GM21576 (cell line): ENCODE data around the gene FAU.
"Not testable (repeated sequence)": the region's sequence is repeated elsewhere in the genome, so short reads cannot be mapped to it uniquely, and the experiment has no call there.

Source experiments
- ATAC-seq: cut with Tn5 transposase; IDR thresholded peaks from one replicate; pipeline ENCODE4 v1.9.1; 2021; ENCODE audit warnings: mild to moderate bottlenecking, moderate library complexity; ENCODE audit not compliant: unreplicated experiment

FAU gene

DNA sequence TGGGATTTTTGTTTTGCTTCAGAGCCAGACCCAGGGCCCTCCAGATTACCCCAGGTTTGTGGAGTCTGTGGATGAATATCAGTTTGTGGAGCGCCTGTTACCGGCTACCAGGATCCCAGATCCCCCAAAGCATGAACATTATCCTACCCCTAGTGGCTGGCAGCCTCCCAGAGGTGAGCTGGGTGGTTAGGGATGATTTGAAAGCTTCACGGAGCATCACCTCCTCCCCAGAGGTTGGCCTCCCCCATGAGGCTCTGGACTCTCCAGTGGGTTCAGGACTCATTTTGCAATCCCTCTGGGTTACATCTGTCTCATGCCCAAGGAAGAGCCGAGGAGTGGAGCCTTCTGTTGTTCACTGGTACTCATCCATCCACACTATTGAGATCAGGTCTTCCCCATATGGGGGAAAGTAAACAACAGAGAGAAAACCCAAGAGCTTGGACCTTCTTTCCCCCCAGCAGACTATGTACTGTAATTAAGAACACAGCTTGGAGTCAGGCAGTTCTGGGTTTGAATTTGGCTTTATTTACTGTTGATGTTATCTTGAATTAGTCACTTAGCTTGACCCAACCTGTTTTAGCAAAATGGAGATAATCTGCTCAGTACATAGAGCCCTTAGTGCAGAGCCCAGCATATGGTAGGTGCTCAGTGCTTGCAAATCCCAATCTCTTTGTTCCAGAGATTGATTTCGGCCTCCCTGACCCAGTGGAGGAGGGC is 2.7 kb upstream of the FAU start:
- no peak for ATAC-seq

DNA sequence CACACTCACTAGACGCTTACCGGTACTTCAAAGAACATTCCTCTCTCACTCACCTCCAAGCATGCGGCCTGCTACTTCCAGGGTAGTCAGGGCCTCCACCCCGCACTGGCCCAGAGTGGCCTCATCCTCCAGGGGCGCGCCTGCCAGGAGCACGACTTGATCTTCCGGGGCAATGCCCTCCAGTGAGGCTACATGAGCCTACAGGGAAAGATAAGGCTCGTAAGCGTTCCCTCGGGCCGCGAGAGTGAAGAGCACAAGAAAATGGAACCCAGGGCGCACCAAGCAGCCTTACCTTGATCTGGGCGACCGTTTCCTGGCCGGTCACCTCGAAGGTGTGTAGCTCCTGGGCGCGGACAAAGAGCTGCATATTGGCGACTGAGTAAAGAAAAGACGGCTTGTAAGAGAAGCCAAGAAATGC is 478 bp downstream of the FAU start:
- no peak for ATAC-seq

DNA sequence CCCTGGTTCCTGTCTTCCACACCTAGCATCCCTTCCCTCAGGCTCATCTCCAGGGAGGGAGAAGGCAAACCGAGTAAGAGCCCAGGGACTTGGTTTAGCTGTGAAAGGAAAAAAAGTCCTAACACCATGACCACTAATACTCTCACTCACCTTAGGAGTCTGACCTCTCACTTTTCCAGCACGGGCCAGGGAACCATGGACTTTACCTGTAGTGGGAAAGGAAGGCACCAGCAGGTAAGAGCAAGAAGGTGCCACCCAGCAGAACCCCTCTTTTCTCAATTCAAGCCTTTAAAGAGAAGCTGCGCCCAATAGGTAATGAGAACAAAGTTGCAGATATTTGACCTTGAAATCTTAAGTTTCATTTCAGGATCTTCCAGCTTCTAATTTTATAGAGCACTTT is 1.1 kb downstream of the FAU start:
- no peak for ATAC-seq

DNA sequence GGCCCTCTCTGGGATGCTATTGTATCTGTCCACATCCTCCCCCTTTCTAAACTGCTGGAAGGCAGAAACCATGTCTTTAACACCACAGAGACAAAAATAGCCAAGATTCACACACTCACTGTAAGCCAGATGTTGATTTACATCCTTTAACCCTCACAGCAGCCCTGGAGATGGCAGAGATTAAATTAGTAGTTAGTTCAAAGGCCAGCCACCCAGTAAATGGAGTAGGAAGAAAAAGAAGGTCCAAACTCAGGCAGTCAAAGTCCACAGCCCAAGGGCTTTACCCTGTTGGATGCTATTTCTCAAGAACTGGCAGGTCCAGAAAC is 2.3 kb downstream of the FAU start:
- ATAC-seq = no peak

DNA sequence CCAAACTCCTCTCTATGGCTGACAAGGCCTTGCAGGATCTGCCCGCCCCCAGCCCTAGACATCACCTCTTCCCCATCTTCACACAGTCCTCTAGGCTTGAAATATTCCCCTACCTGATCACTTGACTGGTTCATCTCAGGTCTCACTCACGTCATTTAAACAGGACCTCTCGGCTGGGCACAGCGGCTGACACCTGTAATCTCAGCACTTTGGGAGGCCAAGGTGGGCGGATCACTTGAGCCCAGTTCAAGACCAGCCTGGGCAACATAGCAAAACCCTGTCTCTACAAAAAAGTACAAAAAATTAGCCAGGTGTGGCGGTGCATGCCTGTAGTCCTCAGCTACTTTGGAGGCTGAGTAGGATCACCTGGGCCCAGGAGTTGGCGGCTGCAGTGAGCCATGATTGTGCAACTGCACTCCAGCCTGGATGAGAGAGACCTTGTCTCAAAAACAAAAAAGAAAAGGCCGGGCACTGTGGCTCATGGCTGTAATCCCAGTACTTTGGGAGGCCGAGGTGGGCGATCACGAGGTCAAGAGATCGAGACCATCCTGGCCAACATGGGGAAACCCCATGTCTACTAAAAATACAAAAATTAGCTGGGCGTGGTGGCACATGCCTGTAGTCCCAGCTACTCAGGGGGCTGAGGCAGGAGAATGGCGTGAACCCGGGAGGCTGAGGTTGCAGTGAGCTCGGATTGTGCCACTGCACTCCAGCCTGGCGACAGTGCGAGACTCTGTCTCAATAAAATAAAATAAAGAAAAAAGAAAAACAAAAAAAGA is 2.9 kb downstream of the FAU start:
- not testable (repeated sequence) for ATAC-seq

DNA sequence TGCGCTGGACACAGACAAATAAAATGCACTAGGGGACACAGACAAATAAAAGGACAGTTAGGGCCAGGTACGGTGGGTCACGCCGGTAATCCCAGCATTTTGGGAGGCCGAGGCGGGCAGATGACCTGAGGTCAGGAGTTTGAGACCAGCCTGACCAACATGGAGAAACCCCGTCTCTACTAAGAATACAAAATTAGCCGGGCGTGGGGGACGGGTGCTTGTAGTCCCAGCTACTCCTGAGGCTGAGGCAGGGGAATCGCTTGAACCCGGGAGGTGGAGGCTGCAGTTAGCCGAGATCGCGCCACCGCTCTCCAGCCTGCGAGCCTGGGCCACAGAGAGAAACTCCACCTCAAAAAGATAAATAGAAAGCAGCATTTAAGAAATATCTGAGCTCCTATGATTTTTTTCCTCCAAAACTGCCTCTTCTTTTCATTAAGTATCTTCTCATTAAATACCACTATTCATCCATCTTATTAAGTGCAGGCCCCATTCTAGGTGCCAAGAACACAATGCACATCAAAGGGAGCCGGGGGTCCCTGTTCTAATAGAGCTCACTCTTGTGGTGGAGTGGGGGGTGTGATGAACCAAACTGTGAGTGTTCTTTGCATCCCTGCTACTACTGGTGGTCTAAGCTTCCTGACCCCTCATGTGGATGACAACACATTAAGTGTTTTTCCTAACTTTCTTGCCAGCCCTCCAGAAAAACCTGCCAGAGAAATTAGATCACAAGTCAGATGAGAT is 3.7 kb downstream of the FAU start:
- ATAC-seq = no peak

DNA sequence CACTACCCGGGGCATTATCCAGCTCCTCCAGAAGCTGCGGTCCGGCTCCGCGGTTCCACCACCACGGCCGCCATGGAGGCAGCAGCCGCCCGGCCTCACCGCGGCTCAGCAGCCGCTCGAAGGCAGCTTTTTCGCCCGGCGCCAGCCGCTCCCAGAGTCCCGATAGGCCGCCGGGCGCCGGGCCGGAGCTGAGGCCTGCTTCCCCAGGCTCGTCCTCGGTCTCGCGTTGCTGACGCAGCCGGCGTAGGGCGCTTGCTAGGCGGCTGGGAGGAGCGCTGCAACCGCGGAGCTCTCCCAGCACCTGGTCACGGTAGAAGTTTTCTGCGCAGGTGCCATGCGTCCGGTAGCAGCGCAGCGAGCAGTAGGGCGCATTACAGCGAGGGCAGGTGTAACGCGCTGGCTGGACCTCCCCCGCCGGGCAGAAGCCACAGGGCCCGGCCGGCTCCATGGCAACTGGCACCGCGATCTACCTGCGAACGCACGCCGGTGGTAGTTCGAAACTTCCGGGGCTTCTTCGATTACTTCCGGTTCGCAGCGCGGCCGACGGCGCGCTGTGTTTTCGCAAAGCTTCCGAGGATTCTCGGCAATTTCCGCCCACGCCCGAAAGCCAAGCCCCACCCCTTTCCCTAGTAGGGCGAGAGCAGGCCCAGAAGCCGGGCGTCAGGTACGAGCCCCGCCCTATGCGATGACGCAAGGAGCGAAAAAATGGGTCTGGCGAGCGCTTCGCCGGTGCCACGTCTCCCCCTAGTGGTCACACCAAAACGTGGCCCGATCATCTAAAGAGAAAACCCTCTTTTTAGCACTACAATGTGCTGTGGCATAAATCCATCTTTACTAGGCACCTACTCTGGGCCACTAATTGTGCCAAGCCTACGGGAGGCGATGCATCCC is 4.5 kb downstream of the FAU start, which contains the start of gene ZNHIT2:
ZNHIT2 (minus strand) TSS at position 496 of the 891 bp plus-strand sequence; CDS start at position 448, 48 bp downstream.
- ATAC-seq = peak; percentile 52

DNA sequence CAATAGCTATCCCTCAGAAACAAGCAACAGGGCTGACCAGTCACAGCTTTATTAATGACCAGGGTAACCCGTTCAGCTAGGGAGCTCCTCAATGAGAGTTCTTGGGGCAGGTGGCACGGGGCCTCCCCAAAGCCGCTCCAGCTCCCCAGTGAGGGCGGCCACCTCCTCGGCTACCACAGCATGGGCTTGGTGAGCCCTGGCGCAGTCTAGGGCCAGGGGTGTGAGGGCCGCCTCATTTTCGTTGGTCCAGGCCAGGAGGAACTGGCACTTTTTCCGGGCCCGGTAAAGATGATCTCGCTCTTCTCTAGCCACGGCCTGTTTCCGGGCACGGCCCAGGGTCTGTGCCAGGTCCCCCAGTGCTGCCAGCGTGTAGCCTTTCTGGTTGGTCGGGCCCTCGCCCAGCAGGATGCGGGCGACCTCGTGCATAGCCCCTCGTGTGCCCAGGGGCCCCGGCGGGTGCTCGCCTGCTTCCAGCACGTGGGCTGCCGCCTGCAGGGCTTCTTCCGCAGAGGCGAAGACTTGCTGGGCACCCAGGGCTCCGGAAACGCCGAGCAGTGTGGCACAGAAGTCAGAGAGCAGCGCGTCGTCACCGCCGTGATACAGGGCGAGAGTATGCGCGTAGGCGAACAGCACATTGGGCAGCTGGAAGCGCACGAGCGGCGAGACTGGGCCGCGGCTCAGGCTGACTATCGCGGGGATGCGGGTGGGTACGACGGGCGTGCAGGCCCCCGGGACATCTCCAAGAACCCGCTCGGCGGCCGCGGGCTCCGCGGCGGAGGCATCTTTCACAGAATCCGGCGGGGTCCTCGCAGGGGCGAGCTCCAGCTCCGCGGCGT is 5.3 kb downstream of the FAU start:
- ATAC-seq = no peak

DNA sequence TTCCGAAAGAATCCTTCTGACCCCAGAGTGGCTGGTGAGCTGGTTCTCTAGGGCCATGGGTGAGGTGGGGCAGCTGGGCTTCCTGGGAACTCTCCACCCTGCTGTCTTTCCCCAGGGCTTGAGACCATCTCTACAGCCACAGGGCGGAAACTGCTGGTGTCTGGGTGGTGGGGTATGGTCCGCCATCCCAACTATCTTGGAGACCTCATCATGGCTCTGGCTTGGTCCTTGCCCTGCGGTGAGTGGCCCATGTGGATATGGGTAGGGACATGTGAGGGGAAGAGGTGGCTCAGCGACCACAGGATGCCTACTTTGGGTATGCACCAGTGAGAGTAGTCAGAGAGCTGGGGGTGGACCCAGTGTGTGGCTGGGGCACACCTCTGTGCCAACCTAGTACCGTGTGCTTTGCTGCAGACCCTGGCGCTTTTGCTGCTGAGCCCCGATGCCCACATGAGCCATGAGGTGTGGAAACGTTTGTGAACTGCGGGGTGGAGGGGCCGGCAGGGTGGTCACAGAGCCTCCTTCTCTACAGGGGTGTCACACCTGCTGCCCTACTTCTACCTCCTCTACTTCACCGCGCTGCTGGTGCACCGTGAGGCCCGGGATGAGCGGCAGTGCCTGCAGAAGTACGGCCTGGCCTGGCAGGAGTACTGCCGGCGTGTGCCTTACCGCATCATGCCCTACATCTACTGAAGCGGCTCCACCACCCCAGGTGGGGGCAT is 6.4 kb downstream of the FAU start:
- no peak for ATAC-seq

DNA sequence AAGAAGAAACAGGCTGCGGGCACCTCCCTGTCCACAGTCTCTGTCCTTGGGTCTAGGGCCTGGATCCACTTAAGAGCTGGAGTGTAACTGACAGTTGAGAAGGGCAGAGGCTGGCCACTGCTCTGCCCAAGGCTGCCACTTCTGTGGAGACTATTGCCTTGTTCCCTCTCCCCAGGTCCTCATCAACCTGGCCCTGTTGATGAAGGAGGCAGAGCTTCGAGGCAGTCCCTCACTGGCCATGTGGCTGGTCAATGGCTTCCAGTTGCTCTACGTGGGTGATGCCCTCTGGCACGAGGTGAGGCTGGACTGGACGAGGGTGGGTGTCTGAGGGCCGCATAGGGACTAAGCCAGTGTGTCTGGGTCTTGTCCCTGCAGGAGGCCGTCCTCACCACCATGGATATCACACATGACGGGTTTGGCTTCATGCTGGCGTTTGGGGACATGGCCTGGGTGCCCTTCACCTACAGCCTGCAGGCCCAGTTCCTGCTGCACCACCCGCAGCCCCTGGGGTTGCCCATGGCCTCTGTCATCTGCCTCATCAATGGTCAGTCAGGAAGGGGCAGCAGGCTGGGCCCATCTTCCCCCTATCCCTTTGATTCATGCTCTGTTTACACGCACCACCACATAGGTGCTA is 7.3 kb downstream of the FAU start:
- ATAC-seq = no peak

DNA sequence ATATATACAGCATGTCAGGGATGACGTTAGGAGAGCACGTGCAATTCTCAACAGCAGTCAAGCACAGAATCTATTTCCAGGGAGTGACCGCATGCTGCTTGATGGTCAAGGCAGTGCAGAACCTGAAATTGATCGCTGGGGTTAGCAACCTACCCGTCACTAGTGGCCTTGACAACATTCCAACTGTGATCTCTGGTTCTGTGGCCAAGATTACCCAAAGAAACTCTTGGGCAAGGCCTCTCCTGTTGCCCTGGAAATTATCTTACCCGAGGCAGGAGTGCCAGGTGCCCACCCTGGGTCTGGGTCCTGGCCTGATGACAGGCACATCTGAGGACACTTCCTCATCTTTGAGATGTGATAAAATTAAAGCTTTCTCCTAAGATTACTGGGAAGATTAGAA is 8.1 kb downstream of the FAU start:
- no peak for ATAC-seq

DNA sequence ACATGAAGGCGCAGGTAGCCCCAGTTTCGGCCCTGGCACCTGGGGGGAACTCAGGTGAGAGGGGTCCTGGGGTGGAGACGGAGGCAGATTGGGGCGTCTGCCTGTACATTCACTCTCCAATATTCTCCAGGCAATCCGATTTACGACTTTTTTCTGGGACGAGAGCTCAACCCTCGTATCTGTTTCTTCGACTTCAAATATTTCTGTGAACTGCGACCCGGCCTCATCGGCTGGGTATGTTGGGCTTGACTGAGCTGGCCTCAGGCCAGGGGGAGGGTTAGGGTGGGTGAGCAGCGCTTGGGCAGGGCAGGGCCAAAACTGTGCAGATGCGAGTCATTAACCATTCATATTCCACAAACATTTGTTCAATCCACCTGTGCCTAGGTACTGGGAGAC is 8.6 kb downstream of the FAU start:
- ATAC-seq = no peak

DNA sequence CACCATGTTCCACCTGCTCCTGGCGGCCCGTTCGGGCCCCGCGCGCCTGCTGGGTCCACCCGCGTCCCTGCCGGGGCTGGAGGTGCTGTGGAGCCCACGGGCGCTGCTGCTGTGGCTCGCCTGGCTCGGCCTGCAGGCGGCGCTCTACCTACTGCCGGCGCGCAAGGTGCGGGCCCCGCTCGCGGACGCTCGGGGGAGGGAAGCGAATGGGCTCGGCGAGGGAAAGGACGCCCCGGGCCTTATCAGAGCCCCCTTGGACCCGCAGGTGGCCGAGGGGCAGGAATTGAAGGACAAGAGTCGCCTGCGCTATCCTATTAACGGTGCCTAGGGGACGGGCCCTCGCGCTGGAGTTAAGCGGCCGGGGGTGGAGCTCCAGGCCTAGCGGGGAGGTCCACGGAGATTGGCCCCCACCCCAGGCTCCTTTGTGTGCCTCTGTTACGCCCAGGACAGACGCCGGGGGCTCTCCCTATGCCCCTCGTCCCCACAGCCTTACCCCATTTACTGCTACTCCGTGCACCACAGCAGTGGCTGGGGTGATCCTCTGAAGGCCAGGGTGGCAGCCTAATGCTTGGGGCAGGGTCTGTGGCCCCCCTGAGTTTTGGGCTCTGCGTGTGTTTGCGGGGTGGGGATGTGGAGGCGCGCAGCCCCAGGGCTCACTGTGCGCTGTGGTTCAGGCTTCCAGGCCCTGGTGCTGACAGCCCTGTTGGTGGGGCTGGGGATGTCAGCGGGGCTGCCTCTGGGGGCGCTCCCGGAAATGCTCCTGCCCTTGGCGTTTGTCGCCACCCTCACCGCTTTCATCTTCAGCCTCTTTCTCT is 9.2 kb downstream of the FAU start:
- no peak for ATAC-seq

DNA sequence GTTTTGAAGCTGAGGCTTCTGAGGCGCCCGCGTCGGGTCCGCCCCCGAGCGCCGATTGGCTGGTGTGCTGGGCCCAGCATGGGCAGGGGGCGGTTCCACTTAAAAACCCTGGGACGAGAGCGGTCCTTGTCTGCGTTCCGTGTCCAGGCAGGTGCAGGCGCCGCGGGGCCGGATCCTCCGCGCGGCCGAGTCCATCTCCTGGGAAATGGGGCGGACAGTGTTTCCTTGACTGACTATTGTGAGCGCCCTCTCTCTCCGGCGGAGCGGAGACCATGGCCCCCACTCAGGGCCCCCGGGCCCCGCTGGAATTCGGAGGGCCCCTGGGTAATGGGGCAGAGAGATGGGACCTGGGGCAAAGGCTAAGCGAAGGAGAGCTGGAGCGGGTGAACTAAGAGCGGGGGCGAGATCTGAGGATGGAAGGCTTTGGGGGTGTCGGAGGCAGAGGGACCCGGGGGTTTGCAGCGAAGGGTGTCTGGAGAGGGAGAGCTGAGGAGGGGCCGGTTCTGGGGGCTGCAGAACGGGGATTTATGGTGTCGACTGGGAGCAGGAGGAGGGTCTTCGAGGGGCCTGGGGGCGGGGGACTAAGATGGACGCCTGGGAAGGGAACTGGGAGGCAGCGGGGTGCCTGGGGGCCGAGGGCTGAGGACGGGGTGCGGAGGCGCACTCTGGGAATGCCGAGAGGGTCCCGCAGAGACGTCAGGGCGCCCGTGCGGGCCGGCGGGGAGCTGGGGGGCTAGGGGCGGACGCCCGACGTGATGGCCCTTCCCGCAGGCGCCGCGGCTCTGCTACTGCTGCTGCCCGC is 10.0 kb downstream of the FAU start, which contains the start of gene TM7SF2:
TM7SF2 (plus strand) TSS at position 129 of the 802 bp plus-strand sequence; CDS start at position 273, 144 bp downstream.
- peak; percentile 61 for ATAC-seq

DNA sequence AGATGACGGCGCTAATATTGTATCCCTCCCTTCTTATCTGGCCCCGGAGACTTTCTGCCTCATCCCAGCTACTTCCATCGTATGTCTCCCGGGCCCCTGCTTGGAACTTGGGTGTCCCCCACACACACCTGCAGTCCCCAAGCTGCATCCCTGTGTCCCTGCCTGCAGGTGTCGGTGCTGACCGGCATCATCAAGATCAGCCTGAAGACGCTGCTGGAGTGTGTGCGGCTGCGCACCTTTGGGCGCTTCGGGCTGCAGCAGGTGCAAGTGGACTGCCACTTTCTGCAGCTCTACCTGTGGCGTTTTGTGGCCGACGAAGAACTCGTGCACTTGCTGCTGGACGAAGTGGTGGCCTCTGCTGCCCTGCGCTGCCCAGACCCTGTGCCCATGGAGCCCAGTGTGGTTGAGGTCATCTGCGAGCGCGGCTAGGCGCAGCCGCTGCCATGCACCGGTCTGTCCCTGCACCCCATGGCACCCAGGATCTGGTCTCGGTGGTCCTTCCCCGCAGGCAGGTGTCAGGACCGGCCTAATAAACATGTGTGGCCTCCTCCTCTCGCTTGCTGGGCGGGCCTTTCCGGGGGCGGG is 10.7 kb downstream of the FAU start:
- no peak for ATAC-seq

DNA sequence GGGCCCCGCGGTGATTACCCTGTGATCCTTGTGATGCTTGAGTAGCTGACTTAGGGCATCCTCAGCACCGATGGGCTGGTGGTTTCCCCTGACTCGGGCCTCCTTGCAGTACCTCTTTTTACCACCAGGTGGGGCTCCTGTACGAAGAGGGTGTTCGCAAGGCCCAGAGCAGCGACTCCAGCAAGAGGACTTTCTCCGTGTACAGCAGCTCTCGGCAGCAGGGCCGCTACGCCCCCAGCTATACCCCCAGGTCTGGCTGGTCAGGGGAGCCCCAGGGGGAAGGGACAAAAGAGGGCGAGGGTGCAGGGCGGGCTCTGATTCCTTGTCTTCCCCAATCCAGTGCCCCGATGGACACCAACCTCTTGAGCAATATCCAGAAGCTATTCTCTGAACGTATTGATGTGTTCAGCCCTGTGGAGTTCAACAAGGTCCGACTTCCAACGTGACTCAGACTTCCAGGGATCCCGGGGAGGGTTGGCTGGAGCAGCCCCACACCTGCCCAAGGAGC is 11.5 kb downstream of the FAU start:
- ATAC-seq = no peak
